ENCODE results near the gene MYOCOS.
"Not testable (repeated sequence)": the region's sequence is repeated elsewhere in the genome, so short reads cannot be mapped to it uniquely, and the experiment has no call there.

The MYOCOS gene

GRCh38 chr1:171627020-171627419 lies 5.0 kb downstream of the MYOCOS start:
- DNase-seq, result no peak

- DNase-seq, result no peak
Observed at GRCh38 chr1:171628225-171628624, 6.2 kb downstream of the MYOCOS start.

- no peak for DNase-seq
Observed at GRCh38 chr1:171635661-171636060, 13.6 kb downstream of the MYOCOS start.

GRCh38 chr1:171636141-171636540 lies 14.1 kb downstream of the MYOCOS start:
- DNase-seq, result no peak

- DNase-seq, result no peak
Observed at GRCh38 chr1:171637928-171638576, 16.0 kb downstream of the MYOCOS start.

GRCh38 chr1:171640225-171640624 lies 18.2 kb downstream of the MYOCOS start:
- DNase-seq, result no peak

- no peak for DNase-seq
Observed at GRCh38 chr1:171641076-171641864, 19.2 kb downstream of the MYOCOS start.

- no peak for DNase-seq
Observed at GRCh38 chr1:171642197-171642596, 20.2 kb downstream of the MYOCOS start.

GRCh38 chr1:171643156-171643555 lies 21.1 kb downstream of the MYOCOS start:
- no peak for DNase-seq

- peak; percentile 56 for DNase-seq
Observed at GRCh38 chr1:171644805-171645483, 22.9 kb downstream of the MYOCOS start.

- no peak for DNase-seq
Observed at GRCh38 chr1:171645553-171646248, 23.7 kb downstream of the MYOCOS start.

GRCh38 chr1:171646249-171646560 lies 24.2 kb downstream of the MYOCOS start:
- no peak for DNase-seq

GRCh38 chr1:171652234-171652822 lies 30.3 kb downstream of the MYOCOS start, which contains the start of gene MYOC:
Gene MYOC (minus strand): TSS chr1:171652688. CDS start chr1:171652611, 77 bp downstream.
- DNase-seq, result no peak

- DNase-seq, result no peak
Observed at GRCh38 chr1:171653796-171654195, 31.8 kb downstream of the MYOCOS start.

GRCh38 chr1:171654201-171654941 lies 32.3 kb downstream of the MYOCOS start:
- no peak for DNase-seq

- peak; percentile 12 for DNase-seq
Observed at GRCh38 chr1:171654942-171655745, 33.1 kb downstream of the MYOCOS start.

GRCh38 chr1:171655746-171656116 lies 33.7 kb downstream of the MYOCOS start:
- DNase-seq, result no peak

- DNase-seq, result not testable (repeated sequence)
Observed at GRCh38 chr1:171656206-171656605, 34.2 kb downstream of the MYOCOS start.

- DNase-seq, result no peak
Observed at GRCh38 chr1:171661076-171661650, 39.1 kb downstream of the MYOCOS start.

GRCh38 chr1:171663036-171663853 lies 41.2 kb downstream of the MYOCOS start:
- DNase-seq, result no peak

Data from COR-L47 (cell line).